Stimulated activated naive CD8-positive, alpha-beta T cell treated with anti-CD3 and anti-CD28 coated beads, Interleukin-15, amount 100 ng/mL, for 72 hours (primary cell): ENCODE measurements around the gene CAMTA1.
A peak's percentile ranks its signal among the peaks of the same experiment; 100 is the strongest.

Experiments used
- ATAC-seq: fragments of 150-1000 bp; cut with Tn5 transposase; 2 replicates; pipeline ENCODE4 v1.10.0; 2021; ENCODE audit warnings: mild to moderate bottlenecking, moderate library complexity
- DNase-seq, 2 donors: peaks; one replicate each; pipeline ENCODE4 v3.0.0; 2021 to 2022
- H3K27ac Mint-ChIP-seq, 2 donors: one replicate each; pipeline ENCODE4 v1.8.0; 2022; ENCODE audit warnings: mild to moderate bottlenecking in 2 of 2, mixed read lengths in 2 of 2, moderate library complexity in 2 of 2
- H3K27me3 Mint-ChIP-seq: one replicate; pipeline ENCODE4 v1.8.0; 2022; ENCODE audit warnings: mixed read lengths
- H3K4me1 Mint-ChIP-seq: one replicate; pipeline ENCODE4 v1.8.0; 2022; ENCODE audit warnings: mild to moderate bottlenecking, mixed read lengths
- H3K4me3 Mint-ChIP-seq, 2 donors: one replicate each; pipeline ENCODE4 v1.8.0; 2022; ENCODE audit warnings: mild to moderate bottlenecking in 2 of 2, mixed read lengths in 2 of 2, moderate library complexity in 1 of 2
- H3K9me3 Mint-ChIP-seq, 2 donors: one replicate each; pipeline ENCODE4 v1.8.0; 2022; ENCODE audit warnings: mixed read lengths in 2 of 2

CAMTA1 gene

GRCh38 chr1:7549277-7550161 is 764.3 kb downstream of the CAMTA1 start:
- ATAC-seq = peak; percentile 91
- DNase-seq = peak; percentile 50 to 85
- Mint-ChIP-seq H3K4me1 (peaks cover 23% of the 10 kb centered on the region), H3K27ac (peak overlapping the region; percentile 31 to 98), H3K27me3 (peaks cover 29% of the 10 kb centered on the region), H3K9me3 (no peaks in the 10 kb centered on the region), H3K4me3 (peak overlapping the region; percentile 55 to 70)

- ATAC-seq (no peak), DNase-seq (no peak)
- H3K4me3 Mint-ChIP-seq = peak overlapping the region in 1 of 2 donors; percentile 70
- no peaks in the 10 kb centered on the region for H3K9me3 Mint-ChIP-seq
- peaks cover 31% of the 10 kb centered on the region for H3K4me1 Mint-ChIP-seq
- peaks cover 33% of the 10 kb centered on the region for H3K27me3 Mint-ChIP-seq
- peak overlapping the region in 1 of 2 donors; percentile 98 for H3K27ac Mint-ChIP-seq
Observed at GRCh38 chr1:7550261-7550865, 765.1 kb downstream of the CAMTA1 start.

GRCh38 chr1:7550981-7551380 is 765.7 kb downstream of the CAMTA1 start:
- Mint-ChIP-seq H3K27ac (peak overlapping the region; percentile 32 to 93), H3K9me3 (no peaks in the 10 kb centered on the region)

GRCh38 chr1:7551442-7551841 is 766.2 kb downstream of the CAMTA1 start:
- H3K9me3 Mint-ChIP-seq = no peaks in the 10 kb centered on the region
- H3K27ac Mint-ChIP-seq = peak overlapping the region in 1 of 2 donors; percentile 6
- ATAC-seq = no peak
- peaks cover 36% of the 10 kb centered on the region for H3K4me1 Mint-ChIP-seq
- DNase-seq = no peak
- peaks cover 44% of the 10 kb centered on the region for H3K27me3 Mint-ChIP-seq
- no peak overlapping the region for H3K4me3 Mint-ChIP-seq

More at GRCh38 chr1:7550981-7551380, 765.7 kb downstream of the CAMTA1 start:
- Mint-ChIP-seq H3K4me1 (peaks cover 36% of the 10 kb centered on the region), H3K27me3 (peaks cover 39% of the 10 kb centered on the region), H3K4me3 (no peak overlapping the region)
- DNase-seq (no peak), ATAC-seq (no peak)

- ATAC-seq = no peak
- Mint-ChIP-seq H3K9me3 (no peaks in the 10 kb centered on the region), H3K27me3 (peaks cover 49% of the 10 kb centered on the region), H3K27ac (no peak overlapping the region), H3K4me3 (no peak overlapping the region), H3K4me1 (peaks cover 36% of the 10 kb centered on the region)
- no peak for DNase-seq
Observed at GRCh38 chr1:7552402-7552801, 767.1 kb downstream of the CAMTA1 start.

GRCh38 chr1:7553042-7553690 is 767.9 kb downstream of the CAMTA1 start:
- Mint-ChIP-seq H3K27ac (no peak overlapping the region), H3K4me3 (no peak overlapping the region), H3K4me1 (peaks cover 36% of the 10 kb centered on the region), H3K27me3 (peaks cover 49% of the 10 kb centered on the region), H3K9me3 (no peaks in the 10 kb centered on the region)
- ATAC-seq (no peak), DNase-seq (no peak)

- Mint-ChIP-seq H3K4me1 (peaks cover 22% of the 10 kb centered on the region), H3K4me3 (no peak overlapping the region), H3K27me3 (peaks cover 49% of the 10 kb centered on the region), H3K27ac (peak overlapping the region in 1 of 2 donors; percentile 38), H3K9me3 (no peaks in the 10 kb centered on the region)
- ATAC-seq = no peak
- no peak for DNase-seq
Observed at GRCh38 chr1:7554385-7555235, 769.4 kb downstream of the CAMTA1 start.

- Mint-ChIP-seq H3K27ac (peak overlapping the region in 1 of 2 donors; percentile 73), H3K4me3 (no peak overlapping the region), H3K9me3 (no peaks in the 10 kb centered on the region), H3K27me3 (peaks cover 47% of the 10 kb centered on the region), H3K4me1 (peaks cover 16% of the 10 kb centered on the region)
- no peak for DNase-seq
- ATAC-seq = no peak
Observed at GRCh38 chr1:7555391-7556185, 770.3 kb downstream of the CAMTA1 start.

- Mint-ChIP-seq H3K4me1 (peaks cover 16% of the 10 kb centered on the region), H3K27me3 (peaks cover 36% of the 10 kb centered on the region), H3K27ac (no peak overlapping the region), H3K4me3 (no peak overlapping the region), H3K9me3 (no peaks in the 10 kb centered on the region)
- no peak for DNase-seq
- no peak for ATAC-seq
Observed at GRCh38 chr1:7557301-7557891, 772.1 kb downstream of the CAMTA1 start.

- H3K4me1 Mint-ChIP-seq = peaks cover 16% of the 10 kb centered on the region
- no peak overlapping the region for H3K4me3 Mint-ChIP-seq
- no peak overlapping the region for H3K27ac Mint-ChIP-seq
- no peaks in the 10 kb centered on the region for H3K9me3 Mint-ChIP-seq
- DNase-seq (no peak), ATAC-seq (no peak)
- H3K27me3 Mint-ChIP-seq = peaks cover 36% of the 10 kb centered on the region
Observed at GRCh38 chr1:7558041-7558461, 772.8 kb downstream of the CAMTA1 start.

GRCh38 chr1:7558481-7558880 is 773.2 kb downstream of the CAMTA1 start:
- no peak overlapping the region for H3K4me3 Mint-ChIP-seq
- H3K27me3 Mint-ChIP-seq = peaks cover 35% of the 10 kb centered on the region
- DNase-seq (no peak), ATAC-seq (no peak)
- no peak overlapping the region for H3K27ac Mint-ChIP-seq
- no peaks in the 10 kb centered on the region for H3K9me3 Mint-ChIP-seq
- peaks cover 16% of the 10 kb centered on the region for H3K4me1 Mint-ChIP-seq

- H3K4me3 Mint-ChIP-seq = no peak overlapping the region
- no peak overlapping the region for H3K27ac Mint-ChIP-seq
- H3K4me1 Mint-ChIP-seq = peaks cover 16% of the 10 kb centered on the region
- no peak for DNase-seq
- ATAC-seq = no peak
- peaks cover 28% of the 10 kb centered on the region for H3K27me3 Mint-ChIP-seq
- H3K9me3 Mint-ChIP-seq = no peaks in the 10 kb centered on the region
Observed at GRCh38 chr1:7558921-7559869, 773.9 kb downstream of the CAMTA1 start.

- Mint-ChIP-seq H3K4me3 (no peak overlapping the region), H3K4me1 (peaks cover 8% of the 10 kb centered on the region), H3K27ac (no peak overlapping the region), H3K27me3 (peaks cover 19% of the 10 kb centered on the region), H3K9me3 (no peaks in the 10 kb centered on the region)
- no peak for ATAC-seq
- DNase-seq = no peak
Observed at GRCh38 chr1:7560128-7560527, 774.9 kb downstream of the CAMTA1 start.
